Measurements from ENCODE around the gene DLD. TPM values are rescaled to one million over a fixed set of nuclear protein-coding genes. Genes with fewer than 3 reads are reported as not detected.

Gene DLD
- total and polyA plus RNA-seq, 2 of the 8 experiments (the other 6 are each of a cell fraction or from before 2014, with no cell fraction given), result 63.7 to 88.5 TPM

DNA sequence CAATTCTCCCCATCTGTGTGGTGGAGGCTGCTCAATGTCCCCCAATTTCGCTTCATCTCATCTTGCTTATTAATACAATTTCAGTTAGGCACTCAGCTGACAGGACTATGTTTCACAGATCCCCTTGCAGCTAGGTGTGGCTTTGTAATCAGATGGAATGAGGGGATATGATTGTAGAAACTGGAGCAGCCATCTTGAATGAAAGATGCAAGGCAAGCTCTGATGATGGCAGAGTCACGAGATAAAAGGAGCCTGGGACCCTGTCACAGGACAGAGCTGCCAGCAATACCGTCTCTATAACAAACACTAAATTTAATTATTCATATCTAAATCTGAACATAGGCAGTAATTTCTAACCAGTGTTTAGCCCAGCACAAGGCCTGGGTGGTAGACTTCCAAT is 991 bp upstream of the DLD start (continued):
- TF ChIP-seq, protein P1, sequence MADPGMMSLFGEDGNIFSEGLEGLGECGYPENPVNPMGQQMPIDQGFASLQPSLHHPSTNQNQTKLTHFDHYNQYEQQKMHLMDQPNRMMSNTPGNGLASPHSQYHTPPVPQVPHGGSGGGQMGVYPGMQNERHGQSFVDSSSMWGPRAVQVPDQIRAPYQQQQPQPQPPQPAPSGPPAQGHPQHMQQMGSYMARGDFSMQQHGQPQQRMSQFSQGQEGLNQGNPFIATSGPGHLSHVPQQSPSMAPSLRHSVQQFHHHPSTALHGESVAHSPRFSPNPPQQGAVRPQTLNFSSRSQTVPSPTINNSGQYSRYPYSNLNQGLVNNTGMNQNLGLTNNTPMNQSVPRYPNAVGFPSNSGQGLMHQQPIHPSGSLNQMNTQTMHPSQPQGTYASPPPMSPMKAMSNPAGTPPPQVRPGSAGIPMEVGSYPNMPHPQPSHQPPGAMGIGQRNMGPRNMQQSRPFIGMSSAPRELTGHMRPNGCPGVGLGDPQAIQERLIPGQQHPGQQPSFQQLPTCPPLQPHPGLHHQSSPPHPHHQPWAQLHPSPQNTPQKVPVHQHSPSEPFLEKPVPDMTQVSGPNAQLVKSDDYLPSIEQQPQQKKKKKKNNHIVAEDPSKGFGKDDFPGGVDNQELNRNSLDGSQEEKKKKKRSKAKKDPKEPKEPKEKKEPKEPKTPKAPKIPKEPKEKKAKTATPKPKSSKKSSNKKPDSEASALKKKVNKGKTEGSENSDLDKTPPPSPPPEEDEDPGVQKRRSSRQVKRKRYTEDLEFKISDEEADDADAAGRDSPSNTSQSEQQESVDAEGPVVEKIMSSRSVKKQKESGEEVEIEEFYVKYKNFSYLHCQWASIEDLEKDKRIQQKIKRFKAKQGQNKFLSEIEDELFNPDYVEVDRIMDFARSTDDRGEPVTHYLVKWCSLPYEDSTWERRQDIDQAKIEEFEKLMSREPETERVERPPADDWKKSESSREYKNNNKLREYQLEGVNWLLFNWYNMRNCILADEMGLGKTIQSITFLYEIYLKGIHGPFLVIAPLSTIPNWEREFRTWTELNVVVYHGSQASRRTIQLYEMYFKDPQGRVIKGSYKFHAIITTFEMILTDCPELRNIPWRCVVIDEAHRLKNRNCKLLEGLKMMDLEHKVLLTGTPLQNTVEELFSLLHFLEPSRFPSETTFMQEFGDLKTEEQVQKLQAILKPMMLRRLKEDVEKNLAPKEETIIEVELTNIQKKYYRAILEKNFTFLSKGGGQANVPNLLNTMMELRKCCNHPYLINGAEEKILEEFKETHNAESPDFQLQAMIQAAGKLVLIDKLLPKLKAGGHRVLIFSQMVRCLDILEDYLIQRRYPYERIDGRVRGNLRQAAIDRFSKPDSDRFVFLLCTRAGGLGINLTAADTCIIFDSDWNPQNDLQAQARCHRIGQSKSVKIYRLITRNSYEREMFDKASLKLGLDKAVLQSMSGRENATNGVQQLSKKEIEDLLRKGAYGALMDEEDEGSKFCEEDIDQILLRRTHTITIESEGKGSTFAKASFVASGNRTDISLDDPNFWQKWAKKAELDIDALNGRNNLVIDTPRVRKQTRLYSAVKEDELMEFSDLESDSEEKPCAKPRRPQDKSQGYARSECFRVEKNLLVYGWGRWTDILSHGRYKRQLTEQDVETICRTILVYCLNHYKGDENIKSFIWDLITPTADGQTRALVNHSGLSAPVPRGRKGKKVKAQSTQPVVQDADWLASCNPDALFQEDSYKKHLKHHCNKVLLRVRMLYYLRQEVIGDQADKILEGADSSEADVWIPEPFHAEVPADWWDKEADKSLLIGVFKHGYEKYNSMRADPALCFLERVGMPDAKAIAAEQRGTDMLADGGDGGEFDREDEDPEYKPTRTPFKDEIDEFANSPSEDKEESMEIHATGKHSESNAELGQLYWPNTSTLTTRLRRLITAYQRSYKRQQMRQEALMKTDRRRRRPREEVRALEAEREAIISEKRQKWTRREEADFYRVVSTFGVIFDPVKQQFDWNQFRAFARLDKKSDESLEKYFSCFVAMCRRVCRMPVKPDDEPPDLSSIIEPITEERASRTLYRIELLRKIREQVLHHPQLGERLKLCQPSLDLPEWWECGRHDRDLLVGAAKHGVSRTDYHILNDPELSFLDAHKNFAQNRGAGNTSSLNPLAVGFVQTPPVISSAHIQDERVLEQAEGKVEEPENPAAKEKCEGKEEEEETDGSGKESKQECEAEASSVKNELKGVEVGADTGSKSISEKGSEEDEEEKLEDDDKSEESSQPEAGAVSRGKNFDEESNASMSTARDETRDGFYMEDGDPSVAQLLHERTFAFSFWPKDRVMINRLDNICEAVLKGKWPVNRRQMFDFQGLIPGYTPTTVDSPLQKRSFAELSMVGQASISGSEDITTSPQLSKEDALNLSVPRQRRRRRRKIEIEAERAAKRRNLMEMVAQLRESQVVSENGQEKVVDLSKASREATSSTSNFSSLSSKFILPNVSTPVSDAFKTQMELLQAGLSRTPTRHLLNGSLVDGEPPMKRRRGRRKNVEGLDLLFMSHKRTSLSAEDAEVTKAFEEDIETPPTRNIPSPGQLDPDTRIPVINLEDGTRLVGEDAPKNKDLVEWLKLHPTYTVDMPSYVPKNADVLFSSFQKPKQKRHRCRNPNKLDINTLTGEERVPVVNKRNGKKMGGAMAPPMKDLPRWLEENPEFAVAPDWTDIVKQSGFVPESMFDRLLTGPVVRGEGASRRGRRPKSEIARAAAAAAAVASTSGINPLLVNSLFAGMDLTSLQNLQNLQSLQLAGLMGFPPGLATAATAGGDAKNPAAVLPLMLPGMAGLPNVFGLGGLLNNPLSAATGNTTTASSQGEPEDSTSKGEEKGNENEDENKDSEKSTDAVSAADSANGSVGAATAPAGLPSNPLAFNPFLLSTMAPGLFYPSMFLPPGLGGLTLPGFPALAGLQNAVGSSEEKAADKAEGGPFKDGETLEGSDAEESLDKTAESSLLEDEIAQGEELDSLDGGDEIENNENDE (IDR thresholded peaks at IDR 0.05; ENCODE audit: insufficient replicate concordance, low read length), result no peak
- TF ChIP-seq SUZ12 (IDR thresholded peaks at IDR 0.05; ENCODE audit: low read length), result no peak
- no peak for TF ChIP-seq SRF (IDR thresholded peaks at IDR 0.05; ENCODE audit: low read depth, low read length)
- no peak for TF ChIP-seq SIX5 (IDR thresholded peaks at IDR 0.05; ENCODE audit: low read depth, low read length)
- no peak for TF ChIP-seq BACH1 (IDR thresholded peaks at IDR 0.05; ENCODE audit: low read length)
- TF ChIP-seq POU5F1 (IDR thresholded peaks at IDR 0.05; ENCODE audit: low read depth, low read length), result no peak
- TF ChIP-seq SP4 (IDR thresholded peaks at IDR 0.05; ENCODE audit: low read length), result no peak
- no peak for TF ChIP-seq PHF8 (conservative IDR thresholded peaks at IDR 0.05; ENCODE audit: low read depth, low read length)

Measured in H1 (cell line).